ENCODE data around the gene EIF2B1.
"Not testable (repeated sequence)": the region's sequence is repeated elsewhere in the genome, so short reads cannot be mapped to it uniquely, and the experiment has no call there.

EIF2B1 gene

DNA sequence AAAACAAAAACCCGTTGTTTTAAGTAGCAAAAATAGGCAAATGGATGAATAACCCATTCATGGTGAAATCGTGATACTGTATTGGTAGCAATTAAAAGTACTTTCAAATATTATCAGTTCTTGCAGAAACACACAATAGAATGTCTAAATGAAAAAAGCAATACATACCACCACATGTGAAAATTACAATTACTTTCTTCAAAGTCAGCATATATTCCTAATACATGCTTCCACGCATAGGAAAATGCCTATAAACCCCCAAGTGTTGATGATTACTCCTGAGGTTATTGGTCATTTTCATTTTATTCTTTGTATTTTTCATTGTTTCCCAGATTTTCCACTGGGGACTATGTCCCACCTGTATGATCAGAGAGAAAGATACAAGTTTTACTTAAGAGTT, 16.3 kb downstream of the EIF2B1 start:
- FAIRE-seq = no peak

- no peak for FAIRE-seq
Measured at GRCh38 chr12:123614531-123614930, 19.0 kb downstream of the EIF2B1 start.

- FAIRE-seq = no peak
Measured at GRCh38 chr12:123614110-123614509, 19.4 kb downstream of the EIF2B1 start.

DNA sequence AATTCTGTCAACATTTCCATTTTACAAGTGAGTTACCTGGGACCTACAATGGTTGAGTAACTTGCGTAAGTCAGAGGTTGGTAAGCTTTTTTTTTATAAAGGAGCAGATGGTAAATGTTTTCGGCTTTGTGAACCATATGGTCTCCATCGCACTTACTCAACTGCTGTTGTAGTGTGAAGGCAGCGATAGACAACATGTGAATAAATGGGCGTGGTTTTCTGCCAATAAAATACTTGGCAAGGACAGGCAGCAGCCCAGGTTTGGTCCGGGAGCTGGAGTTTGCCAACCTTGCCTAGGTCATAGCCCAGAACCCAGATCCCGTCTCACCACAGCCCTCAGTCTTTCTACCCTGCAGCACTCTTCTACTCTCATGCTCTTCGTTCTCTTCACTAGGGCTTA, 25.3 kb downstream of the EIF2B1 start:
- no peak for FAIRE-seq

- FAIRE-seq = no peak
Measured at GRCh38 chr12:123607756-123608155, 25.7 kb downstream of the EIF2B1 start.

GRCh38 chr12:123603495-123603894, 30.0 kb downstream of the EIF2B1 start:
- not testable (repeated sequence) for FAIRE-seq

DNA sequence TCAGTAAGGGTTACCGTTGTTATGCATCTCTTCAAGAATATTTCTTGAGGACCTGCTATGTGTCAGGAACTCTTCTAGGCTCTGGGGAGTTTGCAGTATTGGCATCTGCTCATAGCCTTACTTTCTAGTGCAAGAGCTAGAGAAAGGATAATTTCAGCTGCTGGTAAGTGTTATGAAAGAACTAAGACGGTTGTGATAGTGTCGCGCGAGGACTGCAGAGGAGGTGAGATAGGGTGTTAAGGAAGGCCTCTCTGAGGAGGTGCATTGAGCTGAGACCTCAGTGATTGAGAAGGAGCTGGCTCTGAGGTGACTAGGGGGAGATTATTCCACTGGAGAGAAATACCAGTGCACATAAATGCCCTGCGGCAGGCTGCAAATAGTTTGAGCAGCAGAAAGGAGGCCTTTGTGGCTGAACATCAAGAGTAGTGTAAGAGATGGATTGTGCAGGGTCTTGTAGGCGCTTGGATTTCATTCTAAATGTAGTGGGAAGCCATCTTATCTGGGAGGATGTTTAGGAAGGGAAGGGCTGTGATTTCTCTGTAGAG, 30.8 kb downstream of the EIF2B1 start:
- no peak for FAIRE-seq

GRCh38 chr12:123601602-123602489, 31.6 kb downstream of the EIF2B1 start, which contains the start of gene DDX55:
TSS of gene DDX55 (plus strand) at chr12:123602099. CDS start at chr12:123602149, 50 bp downstream.
- no peak for FAIRE-seq

DNA sequence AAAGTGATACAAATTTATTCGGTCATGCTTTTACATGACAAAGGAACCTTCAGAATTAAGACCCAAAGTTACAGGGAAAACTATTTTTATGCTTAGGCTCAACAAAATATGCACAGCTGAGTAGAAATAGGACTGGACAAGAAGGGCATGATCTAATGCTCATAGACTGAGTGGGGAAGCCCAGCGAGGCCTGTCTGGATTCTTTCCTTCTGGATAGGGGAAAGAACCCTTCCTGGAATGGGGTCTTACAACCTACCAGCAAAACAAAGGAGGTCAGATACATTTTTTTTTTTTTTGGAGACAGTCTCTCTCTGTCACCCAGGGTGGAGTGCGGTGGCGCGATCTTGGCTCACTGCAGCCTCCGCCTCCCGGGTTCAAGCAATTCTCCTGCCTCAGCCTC, 33.8 kb downstream of the EIF2B1 start:
- no peak for FAIRE-seq

DNA sequence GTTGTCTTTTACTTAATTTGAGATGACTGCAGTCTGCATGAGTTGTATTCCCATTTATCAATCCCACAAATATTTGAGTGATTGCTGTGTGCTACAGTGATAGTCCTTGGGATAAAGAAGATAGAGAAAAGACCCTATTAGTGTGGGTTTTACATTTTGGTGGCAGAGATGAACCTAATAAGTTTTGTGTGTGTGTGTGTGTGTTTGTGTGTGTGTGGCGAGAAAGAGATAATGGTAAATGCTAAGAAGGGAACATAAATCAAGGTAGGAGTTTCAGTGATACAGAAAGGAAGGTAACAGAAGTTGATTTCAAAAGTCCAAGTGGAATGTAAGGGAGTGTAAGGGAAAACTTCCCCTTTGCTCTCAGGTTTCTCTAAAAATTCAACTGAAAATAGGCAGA, 34.2 kb downstream of the EIF2B1 start:
- no peak for FAIRE-seq

DNA sequence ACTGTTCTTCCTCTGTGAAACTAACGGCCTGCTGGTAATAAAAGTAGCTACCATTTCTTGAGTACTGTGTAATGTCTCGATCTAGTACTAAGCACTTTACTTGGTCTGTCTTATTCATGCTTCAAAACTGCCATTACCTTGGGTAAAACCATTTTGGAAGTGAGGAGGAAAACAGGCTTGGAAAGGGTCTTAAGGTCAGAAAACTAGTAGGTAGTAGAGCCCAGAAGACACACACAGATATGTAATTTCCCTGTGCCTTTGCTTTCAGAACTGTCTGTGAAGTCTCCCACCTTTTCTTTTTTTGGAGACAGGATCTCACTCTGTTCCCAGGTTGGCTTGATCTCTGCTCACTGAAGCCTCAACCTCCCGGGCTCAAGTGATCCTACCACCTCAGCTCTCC, 35.0 kb downstream of the EIF2B1 start:
- no peak for FAIRE-seq

- no peak for FAIRE-seq
Measured at GRCh38 chr12:123597100-123597499, 36.4 kb downstream of the EIF2B1 start.

GRCh38 chr12:123595729-123596128, 37.8 kb downstream of the EIF2B1 start:
- no peak for FAIRE-seq

GRCh38 chr12:123591702-123592481, 41.6 kb downstream of the EIF2B1 start:
- FAIRE-seq = no peak

DNA sequence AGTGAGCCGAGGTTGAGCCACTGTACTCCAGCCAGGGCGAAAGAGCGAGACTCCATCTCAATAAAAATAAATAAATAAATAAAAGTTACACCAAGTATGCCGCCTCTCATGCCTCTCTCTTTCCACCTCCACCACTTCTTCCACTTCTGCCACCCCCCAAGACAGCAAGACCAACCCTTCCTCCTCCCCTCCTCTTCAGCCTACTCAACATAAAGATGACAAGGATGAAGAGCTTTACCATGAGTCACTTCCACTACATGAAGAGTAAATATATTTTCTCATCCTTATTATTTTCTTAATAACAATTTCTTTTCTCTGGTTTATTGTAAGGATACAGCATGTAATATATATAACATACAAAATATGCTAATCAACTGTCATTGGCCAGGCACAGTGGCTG, 52.7 kb downstream of the EIF2B1 start:
- no peak for FAIRE-seq

DNA sequence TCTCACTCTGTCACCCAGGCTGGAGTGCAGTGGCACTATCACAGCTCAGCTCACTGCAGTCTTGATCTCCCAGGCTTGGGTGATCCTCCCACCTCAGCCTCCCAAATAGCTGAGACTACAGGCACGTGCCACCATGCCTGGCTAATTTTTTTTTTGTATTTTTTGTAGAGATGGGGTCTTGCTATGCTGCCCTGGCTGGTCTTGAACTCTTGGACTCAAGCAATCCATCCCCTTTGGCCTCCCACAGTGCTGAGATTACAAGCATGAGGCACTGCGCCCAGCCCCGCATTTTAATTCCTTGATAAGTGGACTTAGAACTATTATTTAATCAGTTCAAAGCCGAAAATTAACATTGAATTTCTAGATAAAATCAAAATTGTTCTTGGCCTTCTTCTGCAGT, 54.7 kb downstream of the EIF2B1 start:
- FAIRE-seq = not testable (repeated sequence)

DNA sequence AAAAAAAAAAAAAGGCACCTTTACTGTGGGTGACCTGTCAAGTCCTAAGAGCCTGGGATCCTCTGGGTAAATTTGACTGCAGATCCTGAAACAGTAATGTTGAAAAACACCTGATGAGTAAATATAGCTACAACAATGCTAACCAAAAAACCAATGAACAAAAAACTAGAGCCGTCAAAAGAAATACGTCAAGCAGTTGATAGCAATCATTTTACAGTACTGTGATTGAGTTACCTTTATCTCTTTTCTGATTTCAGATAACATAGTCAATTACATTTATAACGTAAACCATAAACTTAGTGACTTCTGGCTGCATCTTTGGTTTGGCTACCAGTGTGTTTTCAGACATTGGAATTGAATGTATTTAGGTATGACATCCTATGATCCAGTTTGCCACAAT, 55.2 kb downstream of the EIF2B1 start:
- FAIRE-seq = no peak

GRCh38 chr12:123576611-123577010, 56.9 kb downstream of the EIF2B1 start:
- FAIRE-seq = no peak

- FAIRE-seq = no peak
Measured at GRCh38 chr12:123573870-123574269, 59.6 kb downstream of the EIF2B1 start.

- FAIRE-seq = no peak
Measured at GRCh38 chr12:123572391-123572790, 61.1 kb downstream of the EIF2B1 start.

DNA sequence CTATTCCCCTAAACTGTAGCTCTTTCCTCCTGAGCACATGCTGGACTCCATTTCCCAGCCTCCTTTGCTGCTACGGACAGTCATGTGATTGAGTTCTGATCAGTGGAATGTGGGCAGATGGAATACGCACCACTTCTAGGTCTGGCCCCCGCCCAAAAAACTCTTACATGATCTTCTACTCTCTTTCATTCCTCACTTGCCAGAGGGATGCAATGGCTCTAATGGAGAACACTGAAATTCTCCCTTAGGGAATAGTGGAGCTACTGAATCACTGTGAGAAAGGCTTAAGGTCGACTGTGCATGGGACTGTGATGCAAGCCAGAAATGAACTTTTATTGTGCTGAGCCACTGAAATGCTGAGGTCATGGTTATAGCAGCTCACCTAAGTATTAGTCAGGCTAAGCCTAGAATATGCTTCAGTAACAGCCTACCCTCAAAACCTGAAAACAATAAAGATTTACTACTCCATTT, 62.1 kb downstream of the EIF2B1 start:
- FAIRE-seq = no peak
